GM10266 (cell line): ENCODE data around the gene C3orf20.

Experiments used
- DNase-seq: peaks from one replicate; pipeline ENCODE4 v3.0.0; 2012; ENCODE audit errors: extremely low spot score
- TF ChIP-seq, protein P1 (sequence below): IDR thresholded peaks from 2 replicates; pipeline ENCODE4 v1.5.1; 2012; ENCODE audit warnings: mild to moderate bottlenecking, low read depth; ENCODE audit not compliant: control insufficient read depth, insufficient read depth; ENCODE audit errors: missing control alignments

Gene C3orf20

DNA sequence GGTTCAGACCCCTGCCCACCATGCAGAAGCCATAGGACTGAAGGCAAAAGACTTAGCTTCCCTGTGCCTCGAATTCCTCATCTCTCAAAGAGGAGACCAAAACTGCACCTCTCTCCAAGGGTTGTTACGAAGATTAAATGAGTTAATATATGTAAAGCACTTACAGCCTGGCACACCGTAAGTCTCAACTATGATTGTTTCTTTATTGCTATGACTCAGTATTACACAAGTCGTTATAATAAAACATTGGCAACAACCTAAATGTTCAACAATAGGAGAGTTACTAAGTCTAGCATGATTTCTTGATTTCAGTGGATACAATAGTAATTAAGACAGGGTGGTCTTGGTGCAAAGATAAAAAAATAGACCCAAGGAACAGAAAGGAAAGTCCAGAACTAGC is 124.2 kb downstream of the C3orf20 start:
- DNase-seq: no peak
- TF ChIP-seq, protein P1, sequence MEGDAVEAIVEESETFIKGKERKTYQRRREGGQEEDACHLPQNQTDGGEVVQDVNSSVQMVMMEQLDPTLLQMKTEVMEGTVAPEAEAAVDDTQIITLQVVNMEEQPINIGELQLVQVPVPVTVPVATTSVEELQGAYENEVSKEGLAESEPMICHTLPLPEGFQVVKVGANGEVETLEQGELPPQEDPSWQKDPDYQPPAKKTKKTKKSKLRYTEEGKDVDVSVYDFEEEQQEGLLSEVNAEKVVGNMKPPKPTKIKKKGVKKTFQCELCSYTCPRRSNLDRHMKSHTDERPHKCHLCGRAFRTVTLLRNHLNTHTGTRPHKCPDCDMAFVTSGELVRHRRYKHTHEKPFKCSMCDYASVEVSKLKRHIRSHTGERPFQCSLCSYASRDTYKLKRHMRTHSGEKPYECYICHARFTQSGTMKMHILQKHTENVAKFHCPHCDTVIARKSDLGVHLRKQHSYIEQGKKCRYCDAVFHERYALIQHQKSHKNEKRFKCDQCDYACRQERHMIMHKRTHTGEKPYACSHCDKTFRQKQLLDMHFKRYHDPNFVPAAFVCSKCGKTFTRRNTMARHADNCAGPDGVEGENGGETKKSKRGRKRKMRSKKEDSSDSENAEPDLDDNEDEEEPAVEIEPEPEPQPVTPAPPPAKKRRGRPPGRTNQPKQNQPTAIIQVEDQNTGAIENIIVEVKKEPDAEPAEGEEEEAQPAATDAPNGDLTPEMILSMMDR: no peak

DNA sequence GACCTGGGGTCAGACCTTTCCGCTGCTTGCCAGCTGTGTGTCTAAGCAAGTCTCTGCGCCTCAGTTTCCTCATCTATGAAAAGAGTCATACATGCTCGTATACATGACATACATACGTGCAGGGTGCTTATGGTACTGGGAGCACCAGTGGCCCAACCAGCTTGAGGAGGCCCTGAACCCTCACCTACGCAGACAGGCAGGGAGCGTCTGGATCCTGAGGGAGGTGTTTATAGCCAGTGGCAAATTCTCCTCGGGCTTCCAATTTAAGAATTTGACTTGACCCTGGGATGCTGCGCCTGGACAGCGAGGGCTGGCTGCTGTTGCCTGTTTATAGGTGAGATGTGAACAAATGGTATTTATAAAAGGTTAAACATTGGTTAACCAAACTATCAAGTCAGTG is 126.1 kb downstream of the C3orf20 start:
- TF ChIP-seq, protein P1: no peak
- DNase-seq: no peak

DNA sequence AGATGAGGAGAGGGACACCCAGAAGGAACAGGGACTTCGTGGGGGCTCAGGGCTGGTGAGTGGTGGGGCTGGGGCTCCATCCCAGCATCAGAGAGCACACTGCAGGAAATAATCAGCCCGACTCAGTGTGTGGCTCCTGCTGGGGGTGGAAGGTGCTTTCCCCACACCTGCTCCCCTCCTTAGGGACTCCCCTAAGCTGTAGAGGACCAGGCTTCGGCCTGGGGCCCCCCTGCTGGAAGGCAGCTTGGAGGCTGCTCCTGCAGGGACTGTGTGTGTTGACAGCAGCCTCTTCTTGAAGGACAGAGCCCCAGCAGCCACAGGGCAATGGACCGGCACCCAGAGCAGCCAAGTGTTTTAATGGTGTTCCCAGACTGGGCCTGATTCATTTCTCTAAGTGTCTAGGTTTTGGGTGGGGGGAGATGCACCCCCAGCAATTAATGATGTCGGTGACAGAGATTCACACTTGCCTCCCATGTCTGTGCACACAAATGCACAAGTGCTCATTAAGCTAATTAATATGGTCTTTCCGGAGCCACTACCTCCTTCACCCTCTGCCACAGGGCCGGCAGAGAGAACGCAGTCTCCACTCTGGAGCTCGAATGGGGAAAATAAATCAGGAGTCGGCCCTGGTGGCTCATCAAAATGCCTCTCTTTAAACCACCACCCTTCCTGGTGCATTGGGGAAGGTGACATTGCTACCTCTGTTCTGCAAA is 126.9 kb downstream of the C3orf20 start:
- TF ChIP-seq, protein P1: no peak
- DNase-seq: peak; percentile 55

DNA sequence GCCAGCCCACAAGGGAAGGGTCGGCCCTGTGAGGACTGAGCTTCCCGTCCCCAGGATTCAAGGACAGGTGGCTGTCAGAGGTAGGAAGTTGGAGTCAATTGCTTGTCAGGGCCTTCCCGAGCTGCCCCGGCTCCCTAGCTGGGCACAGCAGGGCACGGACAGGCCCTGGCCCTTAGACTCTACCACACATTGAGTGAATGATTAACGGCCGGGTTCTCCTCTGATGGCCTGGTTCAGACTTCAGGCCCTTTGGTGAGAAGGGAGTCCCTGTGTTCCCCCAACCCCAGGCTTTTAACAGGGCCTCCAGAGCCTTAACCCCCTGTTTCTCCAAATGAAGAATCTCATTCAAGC is 127.4 kb downstream of the C3orf20 start:
- TF ChIP-seq, protein P1: no peak
- no peak for DNase-seq

DNA sequence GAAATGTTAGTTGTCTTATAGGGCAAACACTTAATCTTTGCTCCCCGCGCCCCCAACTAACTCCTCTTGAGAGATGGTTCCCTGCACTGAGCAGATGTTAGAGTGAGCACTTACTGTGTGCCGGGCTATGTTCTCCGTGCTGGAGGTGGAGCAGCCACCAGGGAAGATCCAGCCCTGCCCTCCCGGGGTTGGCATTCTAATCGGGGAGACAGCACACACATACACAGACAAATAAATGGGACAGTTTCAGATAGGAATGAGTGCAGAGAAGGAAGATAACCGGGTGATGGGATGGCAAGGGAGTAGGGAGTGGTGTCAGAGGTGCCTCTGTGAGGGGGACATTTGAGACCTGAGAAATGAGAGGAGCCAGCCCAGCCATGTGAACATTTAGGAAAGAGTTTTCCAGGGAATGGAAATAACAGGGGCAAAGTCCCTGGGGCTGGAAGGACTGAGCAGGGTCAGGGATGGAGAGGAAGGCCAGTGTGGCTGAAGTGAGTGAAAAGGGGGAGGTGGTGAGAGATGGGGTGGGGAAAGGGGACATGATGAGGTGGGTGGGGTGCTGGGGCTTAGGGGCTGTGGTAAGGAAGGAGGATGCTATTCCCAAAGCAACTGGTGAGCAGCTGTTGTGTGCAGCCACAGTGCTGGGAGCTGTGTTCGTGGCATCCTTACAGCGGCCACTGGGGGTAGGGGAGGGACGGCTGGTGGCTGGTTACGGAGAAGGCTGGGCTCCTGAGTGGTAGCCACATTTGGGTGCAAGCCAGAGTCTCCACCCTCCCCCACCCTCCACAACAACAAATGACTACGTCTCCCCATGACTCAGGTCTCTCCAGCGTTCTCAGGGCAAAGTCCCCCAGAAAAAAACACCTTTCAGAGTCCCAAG is 128.4 kb downstream of the C3orf20 start:
- TF ChIP-seq, protein P1: no peak
- no peak for DNase-seq

DNA sequence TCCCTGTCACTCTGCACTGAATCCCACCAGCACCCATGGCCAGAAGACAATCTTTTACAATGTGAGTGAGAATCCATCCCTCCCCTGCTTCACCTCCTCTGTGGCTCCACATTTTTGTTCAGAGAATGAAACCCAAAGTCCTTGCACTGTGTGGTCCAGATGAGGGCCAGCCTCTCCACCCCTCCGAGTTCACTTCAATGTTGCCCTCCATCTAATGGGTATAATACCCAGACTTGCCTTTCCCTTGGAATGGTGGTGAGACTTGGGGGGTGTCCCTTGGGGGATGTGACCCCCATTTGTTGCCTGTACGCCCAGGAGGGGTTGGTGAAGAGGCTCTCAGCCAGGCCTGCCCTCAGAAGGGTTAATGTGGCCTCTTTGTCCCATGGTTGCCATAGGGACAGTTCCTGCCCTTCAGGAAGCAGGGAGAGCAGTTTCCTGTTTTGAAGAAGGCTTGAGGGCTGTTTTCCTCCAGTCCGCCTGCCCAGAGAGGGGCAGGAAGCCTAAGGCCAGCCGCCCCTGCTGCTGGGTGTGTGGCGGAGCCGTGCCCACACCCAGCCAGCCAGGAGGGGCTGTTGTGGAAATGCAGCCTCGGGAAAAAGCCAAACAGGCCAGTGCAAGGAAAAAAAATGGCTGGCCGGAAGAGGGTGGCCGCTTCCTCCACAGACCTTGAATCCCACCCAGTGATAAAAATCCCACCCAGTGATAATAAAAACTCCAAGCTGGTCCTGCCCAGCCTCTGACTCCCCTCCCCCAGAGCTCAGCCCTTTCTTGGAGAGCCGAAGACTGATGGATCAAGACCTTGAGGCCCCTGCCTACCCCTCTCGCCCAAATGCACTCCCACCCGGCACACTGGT is 129.3 kb downstream of the C3orf20 start:
- DNase-seq: no peak
- TF ChIP-seq, protein P1: no peak
